HepG2 (cell line): ENCODE results near the gene FGGY. TPM values are rescaled to one million over a fixed set of nuclear protein-coding genes. Genes with fewer than 3 reads are reported as not detected.

Source experiments
- ATAC-seq: fragments of 200-7000 bp; cut with Tn5 transposase; 3 replicates; pipeline ENCODE4 v1.9.1; 2020; ENCODE audit warnings: mild to moderate bottlenecking, moderate library complexity
- BruUV-seq: library from RNA; stranded (reverse); fragments of 400-500 nt; replicated peaks from 2 replicates; lab custom pipeline; 2021; lab: Mats Ljungman, UMichigan
- CTCF ChIA-PET: fragments of 300-600 bp; formaldehyde crosslinking; extraction: SDS; loops from one replicate; lab custom pipeline; 2021; ENCODE audit warnings: low total read pairs, inconsistent platforms, low intra/inter-chr PET ratio; lab: Yijun Ruan, JAX
- POLR2A ChIA-PET: fragments of 350-600 bp; sonication (Branson Sonifier 250); formaldehyde crosslinking; loops from one replicate; lab custom pipeline; 2020; ENCODE audit warnings: antibody characterized with exemption, inconsistent platforms; lab: Yijun Ruan, JAX
- DNase-seq: peaks from one replicate; pipeline ENCODE4 v3.0.0-alpha.2; 2015; ENCODE audit warnings: low spot score
- FAIRE-seq: peaks from 3 replicates; lab custom pipeline; 2011; peaks lifted over from hg19 to GRCh38; lab: Jason Lieb, UNC
- H2AFZ ChIP-seq: one replicate; pipeline ENCODE4 v1.6.1; 2011; ENCODE audit warnings: low read length, inconsistent platforms
- H3K27ac ChIP-seq: fragments of 300-600 bp; 3 replicates; pipeline ENCODE4 v1.8.0; 2011; ENCODE audit warnings: mixed run types, mild to moderate bottlenecking, mixed read lengths, low read length, inconsistent platforms; ENCODE audit not compliant: insufficient read depth; ENCODE audit errors: extremely low read length
- H3K27me3 ChIP-seq, 2 experiments: fragments of 200-600 bp in 1 of 2; 2 replicates in 1 of 2; 3 replicates in 1 of 2; pipeline versions ENCODE4 v1.6.0 to v1.8.0; 2011; ENCODE audit warnings: low read length in 2 of 2, mild to moderate bottlenecking in 2 of 2, moderate library complexity in 2 of 2, inconsistent platforms in 1 of 2; ENCODE audit not compliant: insufficient read depth in 2 of 2, control insufficient read depth in 1 of 2
- H3K36me3 ChIP-seq, 2 experiments: fragments of 200-600 bp in 1 of 2; replicated peaks in 1 of 2; 2 replicates in 1 of 2; 3 replicates in 1 of 2; pipeline versions ENCODE4 v1.5.1 to v1.8.0; 2011; ENCODE audit warnings: low read length in 2 of 2, inconsistent platforms in 1 of 2; ENCODE audit not compliant: insufficient read depth in 2 of 2, control insufficient read depth in 1 of 2
- H3K4me1 ChIP-seq: 2 replicates; pipeline ENCODE4 v1.5.1; 2012; ENCODE audit warnings: low read length, inconsistent platforms; ENCODE audit not compliant: insufficient read depth
- H3K4me2 ChIP-seq: 2 replicates; pipeline ENCODE4 v1.6.0; 2011; ENCODE audit warnings: low read depth, low read length, inconsistent platforms
- H3K4me3 ChIP-seq, 3 experiments: fragments of 200-600 bp in 1 of 3; sonication (generic), shearing (Covaris generic) in 1 of 3; replicated peaks in 1 of 3; 2 replicates each; pipeline ENCODE4 v1.5.1; 2011 to 2016; ENCODE audit warnings: low read length in 3 of 3, inconsistent platforms in 2 of 3, low read depth in 2 of 3, mild to moderate bottlenecking in 2 of 3, control low read depth in 1 of 3, mixed read lengths in 1 of 3; ENCODE audit not compliant: insufficient read depth in 1 of 3
- H3K79me2 ChIP-seq: one replicate; pipeline ENCODE4 v1.6.1; 2011; ENCODE audit warnings: low read length, inconsistent platforms; ENCODE audit not compliant: insufficient read depth
- H3K9ac ChIP-seq: 2 replicates; pipeline ENCODE4 v1.6.0; 2011; ENCODE audit warnings: mild to moderate bottlenecking, low read depth, low read length, inconsistent platforms; ENCODE audit not compliant: insufficient read depth
- H3K9me3 ChIP-seq: 2 replicates; pipeline ENCODE4 v1.5.1; 2012; ENCODE audit warnings: mild to moderate bottlenecking, low read length
- H4K20me1 ChIP-seq: 2 replicates; pipeline ENCODE4 v1.6.0; 2011; ENCODE audit warnings: inconsistent platforms, mild to moderate bottlenecking, low read length, moderate library complexity; ENCODE audit not compliant: insufficient read depth
- DPF2 ChIP-seq: sonication (generic); formaldehyde crosslinking; IDR thresholded peaks from 2 replicates; pipeline ENCODE4 v1.4.0; 2020; ENCODE audit warnings: mild to moderate bottlenecking, low read depth, missing genetic modification reagents, borderline replicate concordance
- EP300 ChIP-seq, 3 experiments: sonication (generic) in 1 of 3; formaldehyde crosslinking in 1 of 3; IDR thresholded peaks; 2 replicates each; pipeline versions ENCODE4 v1.5.1 to v1.6.1; 2011 to 2020; ENCODE audit warnings: low read depth in 2 of 3, low read length in 2 of 3, borderline replicate concordance in 1 of 3, improper control_type of control experiment in 1 of 3, mild to moderate bottlenecking in 1 of 3, missing genetic modification reagents in 1 of 3, moderate library complexity in 1 of 3
- FOXA1 ChIP-seq, 2 experiments: fragments of 450-650 bp in 1 of 2; sonication (generic) in 1 of 2; formaldehyde crosslinking in 1 of 2; IDR thresholded peaks; 2 replicates each; pipeline versions ENCODE4 v1.4.0 to v1.6.1; 2016 to 2020; ENCODE audit warnings: missing genetic modification reagents in 1 of 2
- GATAD2A ChIP-seq: IDR thresholded peaks from 2 replicates; pipeline ENCODE4 v1.6.1; 2016
- HHEX ChIP-seq: IDR thresholded peaks from 2 replicates; pipeline ENCODE4 v1.6.1; 2016; ENCODE audit warnings: control low read depth
- HNF4A ChIP-seq: sonication (generic); formaldehyde crosslinking; IDR thresholded peaks from 2 replicates; pipeline ENCODE4 v1.4.0; 2020; ENCODE audit warnings: missing genetic modification reagents
- IRF1 ChIP-seq: sonication (generic); formaldehyde crosslinking; IDR thresholded peaks from 2 replicates; pipeline ENCODE4 v1.4.0; 2020; ENCODE audit warnings: low read depth, mild to moderate bottlenecking, missing genetic modification reagents
- RXRB ChIP-seq: IDR thresholded peaks from 2 replicates; pipeline ENCODE4 v1.6.1; 2016; ENCODE audit warnings: borderline replicate concordance, missing genetic modification reagents, missing compliant biosample characterization
- SALL1 ChIP-seq: sonication (generic); formaldehyde crosslinking; IDR thresholded peaks from 2 replicates; pipeline ENCODE4 v1.8.0; 2022; ENCODE audit warnings: mild to moderate bottlenecking, missing genetic modification reagents
- TCF7 ChIP-seq: sonication (generic); IDR thresholded peaks from 2 replicates; pipeline ENCODE4 v1.6.1; 2016; ENCODE audit warnings: antibody characterized with exemption, low read depth
- ZC3H13 ChIP-seq: sonication (generic); formaldehyde crosslinking; IDR thresholded peaks from 2 replicates; pipeline ENCODE4 v1.8.1; 2023; ENCODE audit warnings: mild to moderate bottlenecking, missing genetic modification reagents, moderate library complexity
- ZNF430 ChIP-seq: sonication (generic); formaldehyde crosslinking; IDR thresholded peaks from 2 replicates; pipeline ENCODE4 v1.9.0; 2021; ENCODE audit warnings: mild to moderate bottlenecking, missing genetic modification reagents
- ZNF597 ChIP-seq: sonication (generic); formaldehyde crosslinking; IDR thresholded peaks from 2 replicates; pipeline ENCODE4 v1.5.0; 2020; ENCODE audit warnings: missing genetic modification reagents
- ZNF616 ChIP-seq: sonication (generic); formaldehyde crosslinking; IDR thresholded peaks from 2 replicates; pipeline ENCODE4 v1.5.0; 2020; ENCODE audit warnings: low read depth, mild to moderate bottlenecking, missing genetic modification reagents
- WGBS: methylation state at CpG from one replicate; pipeline ENCODE4 v1.1.6; 2017; ENCODE audit warnings: low lambda C conversion rate; 5-methylcytosine and 5-hydroxymethylcytosine counted together
- in situ Hi-C: cut with HindIII; loops from 2 replicates; pipeline ENCODE4 v1.10.0; 2017; ENCODE audit warnings: low pct_unique_long_range_greater_than_20kb; ENCODE audit not compliant: extremely low pct_ligation_motif_present
- intact Hi-C: fragments of 100-400 bp; cut with micrococcal nuclease; formaldehyde crosslinking; loops from one replicate; pipeline ENCODE4 v1.10.0; 2022; ENCODE audit not compliant: unreplicated experiment
- polyA plus RNA-seq, 8 experiments: library from polyadenylated mRNA; depleted of rRNA in 3 of 8; stranded (reverse) in 7 of 8; unstranded in 1 of 8; fragments of >200 nt; fragmentation: Illumina TruSeq in 4 of 8; extraction: Trizol in 4 of 8; gene quantifications; 2 replicates each; pipeline versions ENCODE4 v1.2.1 to v1.2.3, GENCODE V29; 2011 to 2016; ENCODE audit warnings: low read depth in 4 of 8, missing spikeins in 1 of 8, mixed read lengths in 1 of 8; ENCODE audit not compliant: insufficient read depth in 1 of 8
- total RNA-seq, 5 experiments: library from RNA; depleted of rRNA; stranded (reverse); fragments of >200 nt; fragmentation: Illumina TruSeq; extraction: Trizol; gene quantifications; 2 replicates each; pipeline ENCODE4 v1.2.3, GENCODE V29; 2016; ENCODE audit warnings: low read depth in 1 of 5
- TF ChIP-seq, protein P1 (sequence below): sonication (generic); formaldehyde crosslinking; IDR thresholded peaks from 2 replicates; pipeline ENCODE4 v1.5.1; 2020; ENCODE audit warnings: mild to moderate bottlenecking, missing genetic modification reagents, borderline replicate concordance

FGGY gene
- total and polyA plus RNA-seq, 2 of the 13 experiments (the other 11 are each of a cell fraction or from before 2014, with no cell fraction given): 15.7 to 27.5 TPM

- Histone ChIP-seq H4K20me1 (no peaks in the 10 kb centered on the region), H3K36me3 (no peaks in the 10 kb centered on the region), H3K4me1 (peaks cover 42% of the 10 kb centered on the region), H3K9me3 (no peaks in the 10 kb centered on the region), H3K4me2 (peak overlapping the region; percentile 64), H2AFZ (no peak overlapping the region), H3K4me3 (peak overlapping the region in 1 of 3 experiments; percentile 6; a peak in 1 of 6 replicates), H3K27me3 (no peaks in the 10 kb centered on the region), H3K79me2 (no peaks in the 10 kb centered on the region), H3K9ac (peak overlapping the region; percentile 37; the same call in 1 of the 2 replicates), H3K27ac (peak overlapping the region; percentile 58)
- 14% methylated on average over 3 of the region's 3 CpGs for WGBS
- DNase-seq (peak; percentile 49), FAIRE-seq (peak; percentile 48), ATAC-seq (peak; percentile 65)
- BruUV-seq: no TSS peak
- ChIA-PET POLR2A (interaction anchor here (2.9 kb wide), 1 partner anchor 20 kb away, joined by 27 read pairs; the partner anchor contains the start of gene FGGY), CTCF (no interaction called here)
- in situ Hi-C loops (loop anchor here (5.0 kb wide), 1 partner anchor 50 kb away; no protein-coding TSS in a partner anchor), intact Hi-C loops (no loop called here)
- TF ChIP-seq ZC3H13 (CRISPR knock-in tag): no peak
- TF ChIP-seq FOXA1 (IDR thresholded peaks at IDR 0.05): no peak
- peak; percentile 42; the same call in 1 of the 2 replicates for TF ChIP-seq FOXA1 (CRISPR knock-in tag; IDR thresholded peaks at IDR 0.05)
- peak; percentile 75 for TF ChIP-seq GATAD2A (CRISPR knock-in tag)
- peak; percentile 39 for TF ChIP-seq TCF7
- TF ChIP-seq HNF4A (CRISPR knock-in tag): peak; percentile 92
- 0 out of 2 replicates have a peak, but pooled peaks have one; percentile 20 for TF ChIP-seq DPF2 (CRISPR knock-in tag)
- peak; percentile 82 for TF ChIP-seq RXRB
- no peak for TF ChIP-seq IRF1 (CRISPR knock-in tag)
- TF ChIP-seq ZNF597 (CRISPR knock-in tag): no peak
- TF ChIP-seq, protein P1, sequence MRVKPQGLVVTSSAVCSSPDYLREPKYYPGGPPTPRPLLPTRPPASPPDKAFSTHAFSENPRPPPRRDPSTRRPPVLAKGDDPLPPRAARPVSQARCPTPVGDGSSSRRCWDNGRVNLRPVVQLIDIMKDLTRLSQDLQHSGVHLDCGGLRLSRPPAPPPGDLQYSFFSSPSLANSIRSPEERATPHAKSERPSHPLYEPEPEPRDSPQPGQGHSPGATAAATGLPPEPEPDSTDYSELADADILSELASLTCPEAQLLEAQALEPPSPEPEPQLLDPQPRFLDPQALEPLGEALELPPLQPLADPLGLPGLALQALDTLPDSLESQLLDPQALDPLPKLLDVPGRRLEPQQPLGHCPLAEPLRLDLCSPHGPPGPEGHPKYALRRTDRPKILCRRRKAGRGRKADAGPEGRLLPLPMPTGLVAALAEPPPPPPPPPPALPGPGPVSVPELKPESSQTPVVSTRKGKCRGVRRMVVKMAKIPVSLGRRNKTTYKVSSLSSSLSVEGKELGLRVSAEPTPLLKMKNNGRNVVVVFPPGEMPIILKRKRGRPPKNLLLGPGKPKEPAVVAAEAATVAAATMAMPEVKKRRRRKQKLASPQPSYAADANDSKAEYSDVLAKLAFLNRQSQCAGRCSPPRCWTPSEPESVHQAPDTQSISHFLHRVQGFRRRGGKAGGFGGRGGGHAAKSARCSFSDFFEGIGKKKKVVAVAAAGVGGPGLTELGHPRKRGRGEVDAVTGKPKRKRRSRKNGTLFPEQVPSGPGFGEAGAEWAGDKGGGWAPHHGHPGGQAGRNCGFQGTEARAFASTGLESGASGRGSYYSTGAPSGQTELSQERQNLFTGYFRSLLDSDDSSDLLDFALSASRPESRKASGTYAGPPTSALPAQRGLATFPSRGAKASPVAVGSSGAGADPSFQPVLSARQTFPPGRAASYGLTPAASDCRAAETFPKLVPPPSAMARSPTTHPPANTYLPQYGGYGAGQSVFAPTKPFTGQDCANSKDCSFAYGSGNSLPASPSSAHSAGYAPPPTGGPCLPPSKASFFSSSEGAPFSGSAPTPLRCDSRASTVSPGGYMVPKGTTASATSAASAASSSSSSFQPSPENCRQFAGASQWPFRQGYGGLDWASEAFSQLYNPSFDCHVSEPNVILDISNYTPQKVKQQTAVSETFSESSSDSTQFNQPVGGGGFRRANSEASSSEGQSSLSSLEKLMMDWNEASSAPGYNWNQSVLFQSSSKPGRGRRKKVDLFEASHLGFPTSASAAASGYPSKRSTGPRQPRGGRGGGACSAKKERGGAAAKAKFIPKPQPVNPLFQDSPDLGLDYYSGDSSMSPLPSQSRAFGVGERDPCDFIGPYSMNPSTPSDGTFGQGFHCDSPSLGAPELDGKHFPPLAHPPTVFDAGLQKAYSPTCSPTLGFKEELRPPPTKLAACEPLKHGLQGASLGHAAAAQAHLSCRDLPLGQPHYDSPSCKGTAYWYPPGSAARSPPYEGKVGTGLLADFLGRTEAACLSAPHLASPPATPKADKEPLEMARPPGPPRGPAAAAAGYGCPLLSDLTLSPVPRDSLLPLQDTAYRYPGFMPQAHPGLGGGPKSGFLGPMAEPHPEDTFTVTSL (CRISPR knock-in tag): peak; percentile 82
- TF ChIP-seq ZNF430 (CRISPR knock-in tag): no peak
- peak; percentile 78 for TF ChIP-seq SALL1 (CRISPR knock-in tag)
- no peak for TF ChIP-seq ZNF616 (CRISPR knock-in tag)
- TF ChIP-seq EP300 (IDR thresholded peaks at IDR 0.05; ENCODE audit: low read depth in 2 of 2, low read length in 2 of 2): peak in 1 of 2 experiments; percentile 70; a peak in 2 of 4 replicates
- TF ChIP-seq EP300 (CRISPR knock-in tag; IDR thresholded peaks at IDR 0.05; ENCODE audit: borderline replicate concordance): no peak
- TF ChIP-seq HHEX (CRISPR knock-in tag): peak; percentile 42; the same call in 1 of the 2 replicates
These were observed 20.4 kb downstream of the FGGY start for GRCh38 chr1:59317343-59317742.
